NCI-H446 treated with DMSO at 0.1 percent for 48 hours (cell line): Measurements from ENCODE around the gene SH3RF3.

Experiments used
- DNase-seq: peaks from one replicate; lab custom pipeline; 2025; lab: John Stamatoyannopoulos, UW

SH3RF3 gene

GRCh38 chr2:109437325-109438090 is 308.5 kb downstream of the SH3RF3 start:
- no peak for DNase-seq

- DNase-seq, result no peak
Observed at GRCh38 chr2:109438146-109438545, 309.1 kb downstream of the SH3RF3 start.

- DNase-seq, result no peak
Observed at GRCh38 chr2:109438773-109439389, 309.9 kb downstream of the SH3RF3 start.

- DNase-seq, result no peak
Observed at GRCh38 chr2:109439390-109439786, 310.4 kb downstream of the SH3RF3 start.

- DNase-seq, result no peak
Observed at GRCh38 chr2:109439986-109440385, 311.0 kb downstream of the SH3RF3 start.

- DNase-seq, result no peak
Observed at GRCh38 chr2:109440499-109441156, 311.6 kb downstream of the SH3RF3 start.

- no peak for DNase-seq
Observed at GRCh38 chr2:109442715-109443319, 313.8 kb downstream of the SH3RF3 start.

- DNase-seq, result no peak
Observed at GRCh38 chr2:109444916-109445315, 315.9 kb downstream of the SH3RF3 start.

GRCh38 chr2:109446278-109447131 is 317.5 kb downstream of the SH3RF3 start:
- no peak for DNase-seq

- DNase-seq, result no peak
Observed at GRCh38 chr2:109447251-109447661, 318.3 kb downstream of the SH3RF3 start.

- DNase-seq, result no peak
Observed at GRCh38 chr2:109447776-109448175, 318.8 kb downstream of the SH3RF3 start.

- no peak for DNase-seq
Observed at GRCh38 chr2:109448207-109448606, 319.2 kb downstream of the SH3RF3 start.

- DNase-seq, result peak; percentile 60
Observed at GRCh38 chr2:109448946-109449788, 320.2 kb downstream of the SH3RF3 start.

- peak; percentile 38 for DNase-seq
Observed at GRCh38 chr2:109450574-109451273, 321.7 kb downstream of the SH3RF3 start.

- DNase-seq, result no peak
Observed at GRCh38 chr2:109451671-109452070, 322.7 kb downstream of the SH3RF3 start.

GRCh38 chr2:109452318-109453305 is 323.6 kb downstream of the SH3RF3 start:
- no peak for DNase-seq

- DNase-seq, result no peak
Observed at GRCh38 chr2:109453371-109453995, 324.5 kb downstream of the SH3RF3 start.

- DNase-seq, result no peak
Observed at GRCh38 chr2:109454304-109454703, 325.3 kb downstream of the SH3RF3 start.
